Testis (tissue), 2 donors: ENCODE measurements around the gene GART.

ENCODE experiments used
- POLR2A ChIP-seq: fragments of 450-650 bp; IDR thresholded peaks from one replicate; pipeline ENCODE4 v1.6.1; 2017; ENCODE audit warnings: antibody characterized with exemption, mild to moderate bottlenecking, moderate library complexity
- TF ChIP-seq, protein P1 (sequence below), 3 experiments: fragments of 450-650 bp in 2 of 3; fragments of 200-600 bp in 1 of 3; sonication (generic) in 1 of 3; IDR thresholded peaks; one replicate each; pipeline ENCODE4 v1.5.1; 2016 to 2019; ENCODE audit warnings: antibody characterized with exemption in 3 of 3, mild to moderate bottlenecking in 2 of 3, moderate library complexity in 1 of 3

GRCh38 chr21:33552093-33552998, 10.4 kb upstream of the GART start:
- TF ChIP-seq, protein P1, sequence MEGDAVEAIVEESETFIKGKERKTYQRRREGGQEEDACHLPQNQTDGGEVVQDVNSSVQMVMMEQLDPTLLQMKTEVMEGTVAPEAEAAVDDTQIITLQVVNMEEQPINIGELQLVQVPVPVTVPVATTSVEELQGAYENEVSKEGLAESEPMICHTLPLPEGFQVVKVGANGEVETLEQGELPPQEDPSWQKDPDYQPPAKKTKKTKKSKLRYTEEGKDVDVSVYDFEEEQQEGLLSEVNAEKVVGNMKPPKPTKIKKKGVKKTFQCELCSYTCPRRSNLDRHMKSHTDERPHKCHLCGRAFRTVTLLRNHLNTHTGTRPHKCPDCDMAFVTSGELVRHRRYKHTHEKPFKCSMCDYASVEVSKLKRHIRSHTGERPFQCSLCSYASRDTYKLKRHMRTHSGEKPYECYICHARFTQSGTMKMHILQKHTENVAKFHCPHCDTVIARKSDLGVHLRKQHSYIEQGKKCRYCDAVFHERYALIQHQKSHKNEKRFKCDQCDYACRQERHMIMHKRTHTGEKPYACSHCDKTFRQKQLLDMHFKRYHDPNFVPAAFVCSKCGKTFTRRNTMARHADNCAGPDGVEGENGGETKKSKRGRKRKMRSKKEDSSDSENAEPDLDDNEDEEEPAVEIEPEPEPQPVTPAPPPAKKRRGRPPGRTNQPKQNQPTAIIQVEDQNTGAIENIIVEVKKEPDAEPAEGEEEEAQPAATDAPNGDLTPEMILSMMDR (IDR thresholded peaks at IDR 0.05), result no peak
- no peak for TF ChIP-seq POLR2A
